ENCODE results near the gene ARID3A. TPM values are rescaled to one million over a fixed set of nuclear protein-coding genes. Genes with fewer than 3 reads are reported as not detected.

Gene ARID3A
- total and polyA plus RNA-seq, 2 of the 8 experiments (the other 6 are each of a cell fraction or from before 2014, with no cell fraction given), result 40.5 to 77.4 TPM

DNA sequence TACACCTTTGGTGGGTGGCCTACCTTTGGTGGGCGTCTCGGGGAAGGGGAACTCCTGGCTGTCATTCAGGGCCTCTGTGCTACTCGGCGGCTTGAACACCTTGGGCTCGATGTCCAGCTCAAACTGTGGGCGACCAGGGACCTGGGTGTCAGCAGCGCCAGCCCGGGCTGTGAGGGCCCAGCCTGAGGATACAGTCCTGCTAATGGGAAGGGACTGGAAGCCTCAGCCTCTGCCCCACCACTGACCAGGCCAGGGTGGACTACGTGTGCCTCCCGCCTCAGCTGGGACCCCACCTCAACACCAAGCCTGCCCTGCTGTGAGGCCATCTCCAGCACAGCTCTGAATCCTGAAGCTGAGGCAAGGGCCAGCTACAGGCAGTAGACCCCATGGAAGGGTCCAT is 87.4 kb downstream of the ARID3A start:
- H3K36me3 ChIP-seq (ENCODE audit: control insufficient read depth in 2 of 4, insufficient read depth in 4 of 4, low read length in 3 of 4), result peaks cover 8 to 56% (median 11%) of the 10 kb centered on the region in 4 experiments; a peak in 6 of 8 replicates
- no peak overlapping the region for H3K4me3 ChIP-seq (ENCODE audit: extremely low read depth in 1 of 4, insufficient read depth in 2 of 4, low read depth in 3 of 4, low read length in 4 of 4)
- no peak overlapping the region for H3K14ac ChIP-seq (ENCODE audit: insufficient read length)
- H4K8ac ChIP-seq (ENCODE audit: extremely low read depth, insufficient read depth, low read length), result no peak overlapping the region; the same call in 1 of the 2 replicates
- H2AK5ac ChIP-seq (ENCODE audit: low read depth, low read length), result no peak overlapping the region
- TF ChIP-seq, protein P1, sequence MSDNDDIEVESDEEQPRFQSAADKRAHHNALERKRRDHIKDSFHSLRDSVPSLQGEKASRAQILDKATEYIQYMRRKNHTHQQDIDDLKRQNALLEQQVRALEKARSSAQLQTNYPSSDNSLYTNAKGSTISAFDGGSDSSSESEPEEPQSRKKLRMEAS (IDR thresholded peaks at IDR 0.05), result no peak
- TF ChIP-seq CTBP2 (IDR thresholded peaks at IDR 0.05; ENCODE audit: borderline replicate concordance, insufficient read depth, insufficient read length, low read length), result no peak
- no peak for TF ChIP-seq BCL11A (IDR thresholded peaks at IDR 0.05; ENCODE audit: low read depth in 2 of 2, low read length in 2 of 2)
- no peak for FAIRE-seq
- peaks cover 16 to 52% of the 10 kb centered on the region in 2 experiments; a peak in 3 of 4 replicates for H3K79me2 ChIP-seq (ENCODE audit: control insufficient read depth in 1 of 2, insufficient read depth in 2 of 2, low read length in 2 of 2)
- H3K4me2 ChIP-seq (ENCODE audit: insufficient read depth in 1 of 2, low read depth in 2 of 2, low read length in 2 of 2), result no peak overlapping the region
- H3K23me2 ChIP-seq (ENCODE audit: low read depth, low read length), result no peaks in the 10 kb centered on the region
- H2BK5ac ChIP-seq (ENCODE audit: low read depth, low read length), result no peak overlapping the region
- no peak overlapping the region for H3K4ac ChIP-seq (replicated peaks; ENCODE audit: insufficient read length, low read depth, low read length)
- H2AFZ ChIP-seq (ENCODE audit: low read length), result no peak overlapping the region
- H2BK120ac ChIP-seq (replicated peaks; ENCODE audit: low read depth, low read length), result no peak overlapping the region
- H2BK20ac ChIP-seq (ENCODE audit: low read length), result no peak overlapping the region
- H2BK12ac ChIP-seq (ENCODE audit: low read depth, low read length), result no peak overlapping the region
- no peaks in the 10 kb centered on the region for H3K9me3 ChIP-seq (ENCODE audit: insufficient read depth in 2 of 2, low read depth in 1 of 2, low read length in 1 of 2)
- H3K27me3 ChIP-seq (replicated peaks in 1 of 4; ENCODE audit: control insufficient read depth in 3 of 4, extremely low read depth in 1 of 4, insufficient read depth in 3 of 4, low read length in 3 of 4), result no peaks in the 10 kb centered on the region
- H3K9ac ChIP-seq (replicated peaks in 1 of 4; ENCODE audit: extremely low read depth in 1 of 4, low read depth in 3 of 4, low read length in 3 of 4), result no peak overlapping the region
- H3K56ac ChIP-seq (replicated peaks; ENCODE audit: insufficient read length, low read depth, low read length), result no peak overlapping the region
- H3K79me1 ChIP-seq (ENCODE audit: low read depth, low read length), result peaks cover 13% of the 10 kb centered on the region
- no peak overlapping the region for H3K23ac ChIP-seq (ENCODE audit: insufficient read length)
- no peak overlapping the region for H3K27ac ChIP-seq (ENCODE audit: low read depth, low read length)
- no peak overlapping the region for H4K5ac ChIP-seq (ENCODE audit: insufficient read length, low read depth, low read length)
- no peak overlapping the region for H3K18ac ChIP-seq (ENCODE audit: extremely low read depth, low read length)
- peaks cover 29 to 39% of the 10 kb centered on the region in 2 experiments for H4K20me1 ChIP-seq (replicated peaks in 1 of 2; ENCODE audit: control insufficient read depth in 1 of 2, insufficient read depth in 2 of 2, low read length in 2 of 2)
- H3K4me1 ChIP-seq (replicated peaks in 1 of 4; ENCODE audit: control insufficient read depth in 3 of 4, insufficient read depth in 4 of 4, low read length in 3 of 4), result peaks cover 0 to 24% (median 16%) of the 10 kb centered on the region in 4 experiments; a peak in 5 of 7 replicates
- ChIA-PET POLR2A (ENCODE audit: partially characterized antibody) (interaction anchor here (0.7 to 3.4 kb wide), 7 partner anchors 10 to 134 kb away, joined by 3 to 19 read pairs (median 4); partner anchors contain the start of genes ABCA7 and CNN2), CTCF (ENCODE audit: partially characterized antibody) (interaction anchor here (0.6 to 2.3 kb wide), 4 partner anchors 10 to 205 kb away, joined by 3 to 5 read pairs (median 4); partner anchors contain the start of gene WDR18)
- no peak overlapping the region for H4K91ac ChIP-seq (replicated peaks; ENCODE audit: insufficient read length, low read length)
- no peak overlapping the region for H2BK15ac ChIP-seq (ENCODE audit: low read length)
- whole genome bisulfite sequencing, 2 experiments (ENCODE audit: extremely low coverage in 1 of 2, insufficient coverage in 1 of 2, insufficient read length in 1 of 2, insufficient replicate concordance in 2 of 2, low coverage in 1 of 2, low lambda C conversion rate in 2 of 2, missing lambda C conversion rate in 1 of 2), result 95% methylated on average over 9 of the region's 10 CpGs; no CpG with 5 or more reads in 1 of the 2 experiments
- DNase-seq (ENCODE audit: low read depth in 1 of 2, low spot score in 2 of 2), result no peak
